IPS DF 4.7 (cell line): ENCODE measurements around the gene ORC4.
"Not testable (repeated sequence)": the region's sequence is repeated elsewhere in the genome, so short reads cannot be mapped to it uniquely, and the experiment has no call there.

Source experiments
- DNase-seq: peaks from one replicate; pipeline ENCODE4 v3.0.0-alpha.2; 2013; ENCODE audit warnings: low spot score; ENCODE audit errors: extremely low read depth

ORC4 gene

GRCh38 chr2:148014616-148015015 is 5.9 kb downstream of the ORC4 start:
- no peak for DNase-seq

DNA sequence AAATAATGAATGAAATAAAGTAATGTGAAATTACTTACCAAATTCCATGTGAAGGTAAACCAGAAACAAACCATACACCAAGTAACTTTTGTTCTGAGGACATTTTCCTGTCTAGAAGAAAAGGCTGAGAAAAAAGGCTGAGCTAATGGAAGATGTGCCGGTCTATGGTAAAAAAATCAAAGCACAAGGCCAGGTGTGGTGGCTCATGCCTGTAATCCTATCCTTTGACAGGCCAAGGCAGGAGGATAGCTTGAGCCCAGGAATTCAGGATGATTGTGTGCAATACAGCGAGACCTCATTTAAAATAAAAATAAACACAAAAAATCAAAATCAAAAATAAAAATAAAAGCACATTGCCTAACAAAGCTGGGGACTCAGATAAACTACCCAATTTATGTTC is 6.7 kb downstream of the ORC4 start:
- no peak for DNase-seq

GRCh38 chr2:148008411-148008810 is 12.1 kb downstream of the ORC4 start:
- DNase-seq: not testable (repeated sequence)

DNA sequence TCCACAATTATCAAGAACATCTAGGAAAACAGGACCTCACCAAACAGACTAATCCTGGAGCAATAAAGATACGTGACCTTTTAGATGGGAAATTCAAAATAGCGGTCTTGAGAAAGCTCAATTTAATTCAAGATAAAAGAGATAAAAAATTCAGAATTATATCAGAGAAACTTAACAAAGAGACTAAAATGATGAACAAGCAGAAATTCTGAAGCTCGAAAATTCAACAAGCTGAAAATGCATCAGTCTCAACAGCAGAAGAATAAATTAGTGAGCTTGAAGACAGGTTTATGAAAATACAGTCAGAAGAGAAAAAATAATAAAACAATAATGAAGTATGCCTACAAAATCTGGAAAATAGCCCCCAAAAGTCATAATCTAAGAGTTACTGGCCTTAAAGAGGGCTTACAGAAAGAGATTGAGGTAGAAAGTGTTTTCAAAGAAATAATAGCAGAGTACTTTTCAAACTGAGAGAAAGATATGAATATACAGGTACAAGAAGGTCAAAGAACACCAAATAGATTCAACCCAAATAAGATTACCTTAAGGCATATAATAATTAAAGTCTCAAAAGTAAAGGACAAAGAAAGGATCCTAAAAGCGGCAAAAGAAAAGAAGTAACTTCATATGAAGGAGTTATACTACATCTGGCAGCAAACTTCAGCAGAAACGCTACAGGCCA is 13.2 kb downstream of the ORC4 start:
- no peak for DNase-seq

DNA sequence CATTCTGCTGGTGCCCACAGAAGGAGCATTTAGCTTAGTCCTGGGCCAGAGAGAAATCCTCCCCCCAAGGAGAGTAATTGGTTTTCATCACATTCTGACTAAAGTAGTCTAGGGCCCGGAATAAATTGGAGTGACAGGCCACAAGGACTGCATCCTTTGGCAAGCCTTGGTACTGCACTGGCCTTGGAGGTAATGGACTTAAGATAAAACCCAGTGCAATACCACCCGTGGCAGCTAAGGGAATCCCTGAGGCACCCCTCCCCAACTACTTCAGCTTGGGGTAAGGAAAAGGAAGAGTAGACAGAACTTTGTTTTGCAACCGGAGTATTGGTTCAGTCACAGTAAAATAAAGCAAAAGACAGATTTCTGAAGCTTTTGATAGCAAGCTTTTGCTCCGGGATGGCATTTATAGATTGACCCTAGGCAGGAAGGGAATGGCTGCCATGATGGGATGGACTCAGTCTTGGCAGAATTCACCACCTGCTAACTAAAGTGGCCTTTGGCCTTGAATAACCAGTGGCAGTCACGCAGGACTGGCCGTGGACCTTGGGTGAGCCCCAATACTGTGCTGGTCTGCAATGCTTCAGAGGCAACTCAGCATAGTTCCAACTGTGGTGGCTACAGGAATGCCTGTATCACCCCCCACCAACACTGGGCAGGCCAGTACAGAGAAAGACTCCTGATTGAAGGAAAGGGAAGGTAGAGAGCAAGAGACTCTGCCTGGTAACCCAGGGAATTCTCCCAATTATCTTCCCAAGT is 14.1 kb downstream of the ORC4 start:
- no peak for DNase-seq

- DNase-seq: not testable (repeated sequence)
Observed at GRCh38 chr2:148002420-148002819, 18.1 kb downstream of the ORC4 start.

- DNase-seq: no peak
Observed at GRCh38 chr2:148000095-148000494, 20.4 kb downstream of the ORC4 start.

DNA sequence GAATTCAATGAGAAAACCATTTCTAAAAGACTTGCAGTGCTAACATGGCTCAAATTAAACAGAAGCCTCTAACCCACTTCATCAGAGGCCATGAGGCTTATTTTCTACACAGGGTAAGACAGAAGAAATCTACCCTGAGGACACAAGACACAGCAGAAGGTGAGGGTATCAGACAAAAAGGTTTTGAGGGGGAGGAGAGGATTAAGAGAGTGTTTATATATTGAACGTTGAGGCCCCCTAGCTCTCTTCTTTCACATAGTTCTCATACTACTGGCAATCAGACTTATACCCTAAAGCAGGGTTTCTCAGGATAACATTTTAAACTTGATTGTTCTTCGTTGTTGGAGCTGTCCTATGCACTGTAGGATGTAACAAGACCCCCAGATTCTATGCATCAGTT is 21.4 kb downstream of the ORC4 start:
- DNase-seq: no peak

- no peak for DNase-seq
Observed at GRCh38 chr2:147998203-147998602, 22.3 kb downstream of the ORC4 start.

DNA sequence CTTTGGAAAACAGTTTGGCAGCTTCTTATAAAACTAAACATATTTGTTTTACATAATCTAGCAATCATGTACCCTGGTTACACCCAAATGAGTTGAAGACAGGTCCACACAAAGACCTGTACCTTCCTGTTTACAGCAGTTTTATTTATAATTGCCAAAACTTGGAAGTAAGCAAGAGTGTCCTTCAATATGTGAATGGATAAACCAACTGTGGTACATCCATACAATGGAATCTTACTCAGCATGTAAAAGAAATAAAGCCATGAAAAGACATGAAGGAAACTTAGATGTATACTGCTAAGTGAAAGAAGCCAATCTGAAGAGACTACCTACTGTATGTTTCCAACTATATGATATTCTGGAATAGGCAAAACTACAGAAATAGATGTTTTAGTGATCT is 23.7 kb downstream of the ORC4 start:
- DNase-seq: no peak

DNA sequence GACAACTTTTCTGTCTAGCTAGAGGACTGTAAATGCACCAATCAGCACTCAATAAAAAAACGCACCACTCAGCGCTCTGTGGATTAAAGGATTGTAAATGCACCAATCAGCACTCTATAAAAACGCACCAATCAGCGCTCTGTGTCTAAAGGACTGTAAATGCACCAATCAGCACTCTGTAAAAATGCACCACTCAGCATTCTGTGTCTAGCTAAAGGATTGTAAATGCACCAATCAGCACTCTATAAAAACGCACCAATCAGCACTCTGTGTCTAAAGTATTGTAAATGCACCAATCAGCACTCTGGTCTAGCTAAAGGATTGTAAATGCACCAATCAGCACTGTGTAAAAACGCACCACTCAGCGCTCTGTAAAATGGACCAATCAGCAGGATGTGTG is 25.6 kb downstream of the ORC4 start:
- not testable (repeated sequence) for DNase-seq

DNA sequence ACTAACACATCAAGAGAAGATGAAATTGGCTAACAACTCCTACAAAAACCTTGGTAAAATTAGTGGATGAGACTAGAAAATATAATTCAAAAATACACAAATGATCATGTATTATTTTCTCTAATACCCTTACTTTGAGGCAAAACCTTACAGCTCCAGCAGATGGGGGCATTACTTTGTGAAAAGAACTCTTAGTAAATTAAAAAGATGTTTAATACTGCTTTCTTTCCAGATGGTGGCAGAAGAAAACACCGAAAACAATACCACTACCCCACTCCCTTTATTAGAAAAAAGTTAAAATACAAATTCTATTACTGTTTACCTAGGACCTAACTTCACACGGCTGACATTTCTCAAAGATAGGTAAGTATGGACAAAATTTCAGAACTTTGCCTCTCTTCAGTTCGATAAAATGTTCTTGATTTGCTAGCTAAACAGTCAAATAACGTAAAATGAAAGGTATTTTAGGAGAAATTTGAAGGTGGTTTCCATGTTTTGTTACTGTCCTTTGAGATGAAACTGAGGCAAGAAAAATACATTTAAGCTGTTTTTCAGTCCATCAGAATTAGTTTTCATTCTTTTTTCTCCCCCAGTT is 30.6 kb downstream of the ORC4 start:
- DNase-seq: no peak

DNA sequence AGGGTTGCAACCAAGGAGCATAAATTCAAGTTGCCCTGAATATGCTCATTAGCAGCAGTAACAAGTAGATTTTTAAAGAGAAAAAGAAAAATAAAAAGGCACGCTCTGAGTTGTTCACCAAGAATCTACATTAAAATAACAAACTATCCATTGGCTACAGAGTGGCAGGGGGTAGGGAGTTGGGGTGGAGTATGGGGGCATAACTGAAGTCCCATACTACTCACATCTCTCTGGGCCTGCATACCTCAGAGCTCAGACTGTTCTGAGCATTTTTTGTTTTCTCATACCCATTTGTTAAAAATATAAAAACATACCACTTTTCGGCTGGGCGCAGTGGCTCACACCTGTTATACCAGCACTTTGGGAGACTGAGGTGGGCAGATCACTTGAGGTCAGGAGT is 31.4 kb downstream of the ORC4 start:
- no peak for DNase-seq

DNA sequence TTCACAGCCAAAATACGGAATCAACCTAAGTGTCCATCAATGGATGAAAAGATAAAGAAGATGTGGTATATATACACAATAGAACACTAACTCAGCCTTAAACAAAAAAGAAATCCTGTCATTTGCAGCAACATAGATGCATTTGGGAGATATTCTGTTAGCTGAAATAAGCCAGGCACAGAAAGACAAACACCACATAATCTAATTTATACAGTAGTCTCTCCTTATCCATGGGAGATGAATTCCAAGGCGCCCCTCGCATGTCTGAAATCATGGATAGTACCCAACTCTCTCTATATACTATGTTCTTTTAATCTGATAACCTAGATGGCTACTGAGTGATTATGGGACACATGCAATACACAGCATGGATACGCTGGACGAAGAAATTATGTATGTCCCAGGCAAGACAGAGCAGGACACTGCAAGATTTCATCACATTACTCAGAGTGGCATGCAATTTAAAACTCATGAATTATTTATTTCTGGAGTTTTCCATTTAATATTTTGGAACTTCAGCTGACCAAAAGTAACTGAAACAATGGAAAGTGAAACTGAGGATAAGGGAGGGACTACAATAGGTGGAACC is 39.5 kb downstream of the ORC4 start:
- no peak for DNase-seq

DNA sequence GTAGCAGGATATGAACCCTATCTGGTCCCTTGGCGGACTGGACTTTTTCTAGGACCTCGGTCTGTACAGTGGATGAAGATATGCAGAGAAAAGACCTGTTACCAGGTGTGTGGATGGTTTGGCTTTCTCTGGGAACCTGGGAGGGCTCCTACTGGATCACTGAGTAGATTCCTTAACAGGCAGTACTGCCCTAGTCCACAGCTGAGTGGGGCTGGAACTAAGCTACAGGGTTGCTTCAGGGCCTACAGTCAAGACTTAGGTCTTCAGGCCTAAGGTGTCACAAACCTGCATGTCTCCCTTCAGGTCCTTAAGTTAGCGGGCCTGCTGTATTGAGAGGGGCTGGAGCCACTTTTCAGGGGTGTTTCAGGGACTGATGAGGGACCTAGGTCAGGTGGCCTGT is 42.9 kb downstream of the ORC4 start:
- no peak for DNase-seq

DNA sequence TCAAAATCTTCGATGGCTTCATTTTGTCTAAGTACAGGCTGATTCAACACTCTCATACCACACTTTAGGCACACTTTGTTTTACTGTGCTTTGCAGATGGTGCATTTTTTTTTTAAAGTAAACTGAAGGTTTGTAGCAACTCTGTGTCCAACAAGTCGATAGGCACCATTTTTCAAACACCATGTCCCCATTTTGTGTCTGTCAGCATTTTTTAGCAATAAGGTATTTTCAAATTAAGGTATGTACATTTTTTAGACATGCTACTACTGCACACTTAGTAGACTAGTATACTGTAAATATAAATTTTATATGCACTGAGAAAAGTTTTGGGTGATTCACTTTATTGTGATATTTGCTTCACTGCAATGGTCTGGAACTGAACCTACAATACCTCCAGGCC is 44.4 kb downstream of the ORC4 start:
- no peak for DNase-seq

GRCh38 chr2:147968571-147968970 is 52.0 kb downstream of the ORC4 start:
- DNase-seq: no peak

DNA sequence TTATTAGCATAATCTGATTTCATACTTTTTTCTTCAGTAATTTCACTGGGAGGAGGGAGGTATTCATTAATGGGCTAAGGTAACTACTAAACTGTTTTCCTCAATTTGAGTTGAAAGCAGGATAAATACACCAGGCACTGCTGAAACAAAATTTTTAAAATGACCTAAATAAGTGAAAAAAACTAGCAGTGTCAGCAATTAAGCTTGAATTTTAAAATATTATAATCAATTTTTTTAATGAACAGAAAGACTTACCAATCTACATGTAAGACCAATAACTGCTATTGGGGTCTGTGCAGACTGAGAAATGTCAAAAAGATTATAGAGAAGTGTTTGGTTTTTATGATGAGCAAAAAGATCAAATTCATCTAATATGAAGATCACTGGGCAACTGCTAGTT is 68.4 kb downstream of the ORC4 start:
- DNase-seq: no peak

DNA sequence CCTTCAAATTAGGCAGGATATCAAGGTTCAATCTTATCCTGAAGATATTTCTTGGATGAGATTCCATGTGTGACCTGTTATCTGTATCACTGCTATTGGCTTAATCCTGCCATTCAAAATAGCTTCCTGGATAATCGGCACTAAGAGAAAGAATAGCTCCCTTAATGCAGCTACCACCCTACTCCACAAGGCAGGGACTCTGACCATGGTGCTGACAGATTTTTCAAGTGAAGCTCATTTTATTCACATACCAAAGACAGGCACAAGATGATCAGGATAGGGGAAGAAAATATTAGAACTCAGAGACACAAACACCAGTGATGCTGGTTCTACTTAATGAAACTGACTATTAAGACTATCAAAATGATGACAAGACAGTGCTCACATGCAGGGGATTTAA is 74.9 kb downstream of the ORC4 start:
- DNase-seq: no peak

DNA sequence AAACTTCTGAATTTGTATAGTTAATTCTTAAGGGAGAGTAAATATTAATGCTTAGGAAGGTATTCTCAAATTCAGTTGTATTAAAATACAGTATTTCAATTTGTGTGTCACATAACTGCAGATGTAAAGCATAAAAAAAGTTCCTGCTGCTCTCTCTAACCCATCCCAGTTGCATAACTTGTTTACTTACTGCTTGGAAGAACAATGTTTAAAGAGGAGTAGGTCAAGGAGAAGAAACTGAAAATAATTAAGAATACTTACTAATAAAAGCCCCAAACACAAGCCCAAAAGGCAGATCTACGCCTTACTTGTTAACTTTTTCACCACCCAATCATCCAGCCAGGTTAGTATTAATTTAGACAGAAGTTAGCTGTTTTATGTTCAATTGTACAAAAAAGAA is 81.2 kb downstream of the ORC4 start:
- no peak for DNase-seq

DNA sequence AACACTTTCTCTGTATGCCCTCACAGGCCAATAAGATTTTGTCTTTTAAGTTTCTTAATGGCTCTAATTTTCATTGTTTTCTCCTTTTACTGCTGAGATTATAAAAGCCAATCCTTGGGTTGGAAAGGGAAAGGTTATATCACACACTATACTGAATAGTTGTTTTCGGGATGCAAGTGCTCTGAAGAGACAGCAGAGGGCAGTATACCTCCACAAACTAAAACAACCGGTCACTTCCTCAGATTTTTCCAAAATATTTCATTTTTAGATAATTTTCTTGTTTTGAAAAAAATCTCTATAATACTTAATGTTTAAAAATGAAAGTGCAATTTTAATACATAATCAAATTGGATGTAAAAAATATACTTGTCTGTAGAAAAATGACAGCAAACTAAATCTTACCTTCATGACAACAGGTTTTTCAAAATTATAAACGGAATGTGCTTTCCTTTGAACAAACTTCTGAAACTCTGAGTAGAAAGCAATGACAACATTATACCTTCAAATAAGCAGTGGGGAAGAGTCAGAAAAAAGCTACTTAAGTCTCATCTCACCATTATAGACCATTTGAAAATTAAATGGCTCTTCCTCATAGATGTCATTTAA is 82.7 kb downstream of the ORC4 start:
- DNase-seq: no peak
